ENCODE measurements around the gene OSR1.
"Not testable (repeated sequence)": the region's sequence is repeated elsewhere in the genome, so short reads cannot be mapped to it uniquely, and the experiment has no call there.

OSR1 gene

GRCh38 chr2:19332503-19332902, 25.9 kb downstream of the OSR1 start:
- DNase-seq (ENCODE audit: low spot score) = no peak

GRCh38 chr2:19331450-19331849, 27.0 kb downstream of the OSR1 start:
- DNase-seq (ENCODE audit: low spot score) = no peak

DNA sequence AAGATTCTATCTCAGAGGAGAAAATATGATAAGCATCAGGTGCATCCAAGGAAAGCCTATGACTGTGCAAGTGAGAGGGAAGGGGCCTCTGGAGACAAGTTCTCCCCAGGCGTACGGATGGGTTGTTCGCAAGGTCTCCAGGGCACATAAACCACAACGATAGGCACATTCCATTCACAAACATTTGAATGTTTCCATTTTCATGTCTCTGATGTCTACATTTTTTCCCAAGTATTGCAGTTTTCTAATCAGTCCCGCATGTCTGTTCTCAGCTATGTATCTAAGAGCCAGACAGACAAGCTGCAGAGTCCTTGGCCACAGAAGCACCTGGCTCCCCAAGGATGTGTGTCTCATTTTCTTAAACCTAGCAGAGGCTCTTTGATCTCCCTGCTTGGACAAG, 28.0 kb downstream of the OSR1 start:
- DNase-seq (ENCODE audit: low spot score) = no peak

GRCh38 chr2:19329445-19329844, 29.0 kb downstream of the OSR1 start:
- DNase-seq (ENCODE audit: low spot score) = no peak

- no peak for DNase-seq (ENCODE audit: low spot score)
Measured at GRCh38 chr2:19327496-19327895, 30.9 kb downstream of the OSR1 start.

GRCh38 chr2:19321946-19322345, 36.5 kb downstream of the OSR1 start:
- no peak for DNase-seq (ENCODE audit: low spot score)

GRCh38 chr2:19320813-19321212, 37.6 kb downstream of the OSR1 start:
- no peak for DNase-seq (ENCODE audit: low spot score)

GRCh38 chr2:19319698-19320097, 38.7 kb downstream of the OSR1 start:
- DNase-seq (ENCODE audit: low spot score) = no peak

GRCh38 chr2:19319064-19319463, 39.4 kb downstream of the OSR1 start:
- no peak for DNase-seq (ENCODE audit: low spot score)

DNA sequence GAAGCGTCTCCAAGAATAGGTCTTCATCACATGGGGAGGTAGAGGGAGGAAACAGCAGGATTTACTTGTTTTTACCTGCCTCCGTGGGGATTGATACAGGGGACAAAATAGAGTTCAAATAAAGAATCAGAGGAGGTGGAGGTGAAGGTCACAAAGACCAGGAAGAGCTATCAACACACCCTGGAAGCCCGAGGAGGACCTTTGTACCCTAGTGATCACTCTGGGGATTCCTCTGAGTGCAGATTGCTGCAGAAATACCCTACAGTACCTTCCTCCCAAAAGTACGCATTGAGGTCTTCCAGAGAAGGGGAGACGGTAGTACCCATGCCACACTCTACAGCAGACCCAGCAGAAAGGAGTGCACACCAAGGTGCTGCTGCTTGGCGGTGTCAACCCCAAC, 44.9 kb downstream of the OSR1 start:
- DNase-seq (ENCODE audit: low spot score) = no peak

DNA sequence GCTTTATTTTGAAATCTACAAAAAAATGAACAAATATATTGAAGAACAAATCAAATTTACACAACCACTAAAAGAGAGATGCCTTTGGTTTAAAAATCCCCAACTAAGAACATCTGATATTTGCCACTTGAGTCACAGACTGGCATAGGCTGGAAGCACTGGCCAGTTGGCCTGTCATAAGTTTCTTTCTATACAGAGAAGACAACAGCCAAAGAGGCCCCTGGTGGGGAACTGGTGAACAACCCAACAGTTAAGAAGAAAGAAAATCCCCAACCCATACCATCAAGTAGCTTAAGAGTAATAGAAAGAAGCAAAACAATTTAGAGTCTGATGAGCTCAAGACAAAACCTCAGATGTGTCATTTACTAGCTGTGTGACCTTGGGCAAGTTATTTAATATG, 45.5 kb downstream of the OSR1 start:
- DNase-seq (ENCODE audit: low spot score) = no peak

- DNase-seq (ENCODE audit: low spot score) = not testable (repeated sequence)
Measured at GRCh38 chr2:19306065-19306464, 52.4 kb downstream of the OSR1 start.

- DNase-seq (ENCODE audit: low spot score) = not testable (repeated sequence)
Measured at GRCh38 chr2:19305400-19306055, 52.9 kb downstream of the OSR1 start.

- DNase-seq (ENCODE audit: low spot score) = no peak
Measured at GRCh38 chr2:19301706-19302105, 56.7 kb downstream of the OSR1 start.

Measured in HuH-7.5 (cell line).